OCI-LY7 (cell line): ENCODE measurements around the gene CTBP1. TPM values are rescaled to one million over a fixed set of nuclear protein-coding genes. Genes with fewer than 3 reads are reported as not detected.

Experiments
- BruUV-seq: library from RNA; stranded (reverse); fragments of 400-500 nt; replicated peaks from 2 replicates; lab custom pipeline; 2021; lab: Mats Ljungman, UMichigan
- CTCF ChIA-PET: fragments of 300-600 bp; sonication (Branson Sonifier 250); formaldehyde crosslinking; loops from one replicate; lab custom pipeline; 2022; ENCODE audit warnings: antibody characterized with exemption; ENCODE audit not compliant: unreplicated experiment; lab: Charles Lee
- POLR2A ChIA-PET: fragments of 300-600 bp; sonication (Branson Sonifier 250); formaldehyde crosslinking; loops from one replicate; lab custom pipeline; 2022; ENCODE audit warnings: antibody characterized with exemption; lab: Charles Lee
- DNase-seq: peaks from one replicate; pipeline ENCODE4 v3.0.0-alpha.2; 2015; ENCODE audit warnings: low spot score
- H2AFZ ChIP-seq: fragments of 200-600 bp; sonication (generic), shearing (Covaris generic); 2 replicates; pipeline ENCODE4 v1.6.1; 2014; ENCODE audit warnings: mild to moderate bottlenecking, antibody characterized with exemption, low read length, moderate library complexity
- H3K27ac ChIP-seq: fragments of 200-600 bp; sonication (generic); 2 replicates; pipeline ENCODE4 v1.5.1; 2014; ENCODE audit warnings: mixed run types, low read depth, mild to moderate bottlenecking, moderate library complexity, low read length, inconsistent platforms; ENCODE audit not compliant: poor library complexity, severe bottlenecking
- H3K36me3 ChIP-seq: fragments of 200-600 bp; sonication (generic); 2 replicates; pipeline ENCODE4 v1.6.1; 2014; ENCODE audit warnings: mild to moderate bottlenecking, antibody characterized with exemption, low read length, moderate library complexity, mixed read lengths; ENCODE audit not compliant: insufficient read depth
- H3K4me1 ChIP-seq: fragments of 200-600 bp; sonication (generic); 2 replicates; pipeline ENCODE4 v1.5.1; 2014; ENCODE audit warnings: mild to moderate bottlenecking, low read length; ENCODE audit not compliant: insufficient read depth, poor library complexity, severe bottlenecking
- H3K4me2 ChIP-seq: fragments of 200-600 bp; sonication (generic); 2 replicates; pipeline ENCODE4 v1.6.1; 2014; ENCODE audit warnings: mild to moderate bottlenecking, low read length
- H3K4me3 ChIP-seq: fragments of 200-600 bp; sonication (generic); 2 replicates; pipeline ENCODE4 v1.5.1; 2014; ENCODE audit warnings: mild to moderate bottlenecking, low read depth, low read length; ENCODE audit not compliant: poor library complexity, severe bottlenecking
- H3K79me2 ChIP-seq: fragments of 200-600 bp; sonication (generic); 2 replicates; pipeline ENCODE4 v1.6.1; 2016; ENCODE audit warnings: low read depth, mild to moderate bottlenecking, low read length, moderate library complexity, mixed read lengths; ENCODE audit not compliant: insufficient read depth
- H3K9me2 ChIP-seq: fragments of 200-600 bp; sonication (generic); 2 replicates; pipeline ENCODE4 v1.6.1; 2016; ENCODE audit warnings: mild to moderate bottlenecking, low read length, mixed read lengths; ENCODE audit not compliant: insufficient read depth
- H3K9me3 ChIP-seq: fragments of 200-600 bp; sonication (generic); 2 replicates; pipeline ENCODE4 v1.6.1; 2014; ENCODE audit warnings: mild to moderate bottlenecking, mixed run types, low read length, mixed read lengths
- H4K20me1 ChIP-seq: fragments of 200-600 bp; sonication (generic); 2 replicates; pipeline ENCODE4 v1.6.1; 2014; ENCODE audit warnings: mild to moderate bottlenecking, antibody characterized with exemption, low read length, moderate library complexity, mixed read lengths; ENCODE audit not compliant: insufficient read depth
- EZH2phosphoT487 ChIP-seq: fragments of 200-600 bp; sonication (generic); IDR thresholded peaks from 2 replicates; pipeline ENCODE4 v1.6.1; 2018; ENCODE audit warnings: low read depth, borderline replicate concordance, mild to moderate bottlenecking, mixed run types, antibody characterized with exemption, low read length, moderate library complexity, mixed read lengths
- intact Hi-C: fragments of 100-400 bp; cut with micrococcal nuclease; formaldehyde crosslinking; loops from one replicate; pipeline ENCODE4 v1.10.0; 2022; ENCODE audit not compliant: unreplicated experiment
- total RNA-seq, 2 experiments: library from RNA; depleted of rRNA in 1 of 2; stranded (reverse); fragments of >200 nt in 1 of 2; shearing (Covaris generic) in 1 of 2; gene quantifications; 2 replicates each; pipeline ENCODE4 v1.2.3, GENCODE V29; 2014 to 2022
- TF ChIP-seq, protein P1 (sequence below): fragments of 200-600 bp; sonication (generic); conservative IDR thresholded peaks from 2 replicates; pipeline ENCODE4 v1.5.1; 2014; ENCODE audit warnings: mild to moderate bottlenecking, antibody characterized with exemption, low read length, moderate library complexity, mixed read lengths

Gene CTBP1
- total RNA-seq, 2 experiments from 2014 or later, result 238 to 311 TPM

DNA sequence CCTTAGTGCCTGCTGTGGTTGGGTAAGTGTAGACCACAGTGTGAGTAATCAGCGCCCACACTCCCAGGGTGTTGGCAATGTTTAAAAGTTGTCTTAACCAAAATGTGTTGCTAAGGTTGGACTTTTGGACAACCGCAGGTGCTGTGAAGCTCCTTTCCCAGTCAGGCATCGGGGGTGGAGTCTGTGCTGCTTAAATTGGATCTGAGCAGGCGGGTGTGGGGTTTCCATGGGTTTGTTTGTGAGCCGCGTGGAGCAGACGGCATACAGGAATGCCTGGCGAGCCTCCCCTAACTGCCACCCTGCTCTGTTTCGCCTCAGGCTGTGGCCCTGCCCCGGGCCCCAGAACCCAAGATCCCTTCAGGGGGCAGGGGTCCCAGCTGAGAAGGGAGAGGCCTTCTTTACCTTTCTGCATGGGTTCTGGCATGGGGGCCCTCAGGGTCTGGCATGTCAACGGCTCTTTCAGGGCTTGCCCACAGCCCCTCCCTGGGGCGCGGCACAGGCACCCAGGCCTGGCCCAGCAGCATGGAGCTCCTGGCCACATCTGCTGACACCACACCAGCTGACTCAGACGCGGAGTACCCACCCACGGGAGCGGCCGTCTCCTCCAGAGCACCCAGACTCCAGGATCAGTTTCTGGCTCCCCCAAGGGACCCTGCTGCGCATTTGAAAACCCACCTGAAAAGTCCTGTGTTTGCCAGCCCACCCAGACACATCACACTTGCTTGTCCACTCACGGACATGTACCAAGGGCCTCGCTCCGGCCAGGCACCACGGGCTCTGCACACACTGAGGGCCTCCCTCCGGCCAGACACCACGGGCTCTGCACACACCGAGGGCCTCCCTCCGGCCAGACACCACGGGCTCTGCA lies 71.4 kb downstream of the CTBP1 start:
- Histone ChIP-seq H3K4me1 (no peaks in the 10 kb centered on the region), H3K9me2 (no peaks in the 10 kb centered on the region), H3K9me3 (peaks cover 28% of the 10 kb centered on the region; the same call in 1 of the 2 replicates), H3K27ac (no peak overlapping the region), H3K4me2 (no peak overlapping the region), H3K36me3 (no peaks in the 10 kb centered on the region; the same call in 1 of the 2 replicates), H3K79me2 (no peaks in the 10 kb centered on the region), H3K4me3 (no peak overlapping the region), H2AFZ (no peak overlapping the region), H4K20me1 (no peaks in the 10 kb centered on the region)
- ChIA-PET POLR2A (no interaction called here), CTCF (no interaction called here)
- intact Hi-C loops, result no loop called here
- TF ChIP-seq EZH2phosphoT487, result no peak
- TF ChIP-seq, protein P1, sequence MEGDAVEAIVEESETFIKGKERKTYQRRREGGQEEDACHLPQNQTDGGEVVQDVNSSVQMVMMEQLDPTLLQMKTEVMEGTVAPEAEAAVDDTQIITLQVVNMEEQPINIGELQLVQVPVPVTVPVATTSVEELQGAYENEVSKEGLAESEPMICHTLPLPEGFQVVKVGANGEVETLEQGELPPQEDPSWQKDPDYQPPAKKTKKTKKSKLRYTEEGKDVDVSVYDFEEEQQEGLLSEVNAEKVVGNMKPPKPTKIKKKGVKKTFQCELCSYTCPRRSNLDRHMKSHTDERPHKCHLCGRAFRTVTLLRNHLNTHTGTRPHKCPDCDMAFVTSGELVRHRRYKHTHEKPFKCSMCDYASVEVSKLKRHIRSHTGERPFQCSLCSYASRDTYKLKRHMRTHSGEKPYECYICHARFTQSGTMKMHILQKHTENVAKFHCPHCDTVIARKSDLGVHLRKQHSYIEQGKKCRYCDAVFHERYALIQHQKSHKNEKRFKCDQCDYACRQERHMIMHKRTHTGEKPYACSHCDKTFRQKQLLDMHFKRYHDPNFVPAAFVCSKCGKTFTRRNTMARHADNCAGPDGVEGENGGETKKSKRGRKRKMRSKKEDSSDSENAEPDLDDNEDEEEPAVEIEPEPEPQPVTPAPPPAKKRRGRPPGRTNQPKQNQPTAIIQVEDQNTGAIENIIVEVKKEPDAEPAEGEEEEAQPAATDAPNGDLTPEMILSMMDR, result no peak
- BruUV-seq, result no TSS peak
- DNase-seq, result no peak

DNA sequence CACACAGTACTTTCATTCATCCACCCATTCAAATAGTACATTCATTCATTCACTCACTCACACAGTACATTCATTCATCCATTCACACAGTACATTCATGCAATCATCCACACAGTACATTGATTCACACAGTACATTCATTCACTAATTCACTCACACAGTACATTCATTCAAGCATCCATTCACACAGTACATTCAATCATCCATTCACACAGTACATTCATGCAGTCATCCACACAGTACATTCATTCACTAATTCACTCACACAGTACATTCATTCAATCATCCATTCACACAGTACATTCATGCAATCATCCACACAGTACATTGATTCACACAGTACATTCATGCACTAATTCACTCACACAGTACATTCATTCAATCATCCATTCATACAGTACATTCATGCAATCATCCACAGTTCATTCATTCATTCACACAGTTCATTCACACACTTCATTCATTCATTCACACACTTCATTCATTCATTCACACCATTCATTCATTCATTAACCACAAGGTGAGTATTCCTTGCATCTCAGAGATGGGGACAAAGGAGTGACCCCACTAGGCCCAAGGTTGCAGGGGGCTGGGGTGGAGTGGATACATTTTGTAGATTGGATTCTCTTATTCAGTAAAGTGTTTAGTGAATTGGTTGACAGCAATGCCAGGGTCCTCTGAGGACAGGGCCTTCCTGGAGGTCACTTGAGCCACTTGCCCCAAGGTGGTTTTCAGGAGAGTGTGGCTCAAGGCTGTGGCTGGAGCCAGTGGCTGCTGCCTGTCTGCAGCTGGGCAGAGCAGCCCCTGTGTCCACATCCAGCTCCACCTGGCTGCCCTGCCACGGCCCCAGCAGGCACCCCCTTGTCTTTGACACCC lies 72.3 kb downstream of the CTBP1 start:
- H3K4me2 ChIP-seq, result no peak overlapping the region
- ChIA-PET POLR2A (no interaction called here), CTCF (no interaction called here)
- no peak overlapping the region for H3K4me3 ChIP-seq
- no peak overlapping the region for H2AFZ ChIP-seq
- H4K20me1 ChIP-seq, result no peaks in the 10 kb centered on the region
- no peak overlapping the region for H3K27ac ChIP-seq
- BruUV-seq, result no TSS peak
- no peak for DNase-seq
- no peaks in the 10 kb centered on the region for H3K4me1 ChIP-seq
- H3K9me3 ChIP-seq, result peaks cover 21% of the 10 kb centered on the region; the same call in 1 of the 2 replicates
- TF ChIP-seq EZH2phosphoT487, result no peak
- TF ChIP-seq, protein P1, result no peak
- intact Hi-C loops, result no loop called here
- no peaks in the 10 kb centered on the region for H3K9me2 ChIP-seq
- no peaks in the 10 kb centered on the region; the same call in 1 of the 2 replicates for H3K36me3 ChIP-seq
- H3K79me2 ChIP-seq, result no peaks in the 10 kb centered on the region
